Small intestine (tissue), 7 donors: ENCODE measurements around the gene IGSF9B. TPM values are rescaled to one million over a fixed set of nuclear protein-coding genes. Genes with fewer than 3 reads are reported as not detected.

Source experiments
- DNase-seq, 2 donors: peaks; one replicate each; pipeline versions ENCODE4 v3.0.0 to v3.0.0-alpha.2; 2013
- FAIRE-seq: peaks from 2 replicates; lab custom pipeline; 2012; peaks lifted over from hg19 to GRCh38; lab: Jason Lieb, UNC
- H3K27ac ChIP-seq, 3 donors: one replicate each; pipeline ENCODE4 v1.5.1; 2013; ENCODE audit warnings: low read length in 2 of 3, mild to moderate bottlenecking in 2 of 3, control low read depth in 1 of 3, inconsistent platforms in 1 of 3, low read depth in 1 of 3, moderate library complexity in 1 of 3
- H3K27me3 ChIP-seq, 3 donors: one replicate each; pipeline ENCODE4 v1.6.1; 2013; ENCODE audit warnings: low read length in 3 of 3, inconsistent platforms in 1 of 3; ENCODE audit not compliant: control insufficient read depth in 3 of 3, insufficient read depth in 3 of 3
- H3K36me3 ChIP-seq, 3 donors: one replicate each; pipeline ENCODE4 v1.6.1; 2013; ENCODE audit warnings: low read length in 3 of 3, inconsistent platforms in 1 of 3, low read depth in 1 of 3, mild to moderate bottlenecking in 1 of 3, moderate library complexity in 1 of 3; ENCODE audit not compliant: control insufficient read depth in 3 of 3, insufficient read depth in 2 of 3
- H3K4me1 ChIP-seq, 3 donors: one replicate each; pipeline ENCODE4 v1.6.1; 2013; ENCODE audit warnings: low read length in 2 of 3, inconsistent platforms in 1 of 3, low read depth in 1 of 3, mild to moderate bottlenecking in 1 of 3, moderate library complexity in 1 of 3; ENCODE audit not compliant: control insufficient read depth in 3 of 3, insufficient read depth in 2 of 3
- H3K4me3 ChIP-seq, 3 donors: one replicate each; pipeline ENCODE4 v1.5.1; 2013; ENCODE audit warnings: low read length in 3 of 3, control low read depth in 1 of 3, inconsistent platforms in 1 of 3, low read depth in 1 of 3, mild to moderate bottlenecking in 1 of 3, moderate library complexity in 1 of 3
- H3K9me3 ChIP-seq, 2 donors: one replicate each; pipeline ENCODE4 v1.6.1; 2013; ENCODE audit warnings: low read depth in 1 of 2, low read length in 1 of 2; ENCODE audit not compliant: control insufficient read depth in 2 of 2, insufficient read depth in 1 of 2
- WGBS, 3 donors: extraction: QIAGEN DNeasy Blood & Tissue Kit; methylation state at CpG; one replicate each; pipeline ENCODE4 v1.1.7; 2013; 5-methylcytosine and 5-hydroxymethylcytosine counted together
- polyA plus RNA-seq, 4 donors: library from polyadenylated mRNA; stranded (reverse) in 3 of 4; unstranded in 1 of 4; fragments of 200-250 nt in 3 of 4; fragments of 120-200 nt in 1 of 4; gene quantifications; one replicate each; pipeline versions ENCODE4 v1.2.1 to v1.2.3, GENCODE V29; 2013
- donor health status: healthy with polysubstance abuse.
- donor health status: control.
- donor health status: control.
- donor health status: Bipolar disorder and iron deficiency.
- donor health status: healthy.

Gene IGSF9B
- polyA plus RNA-seq, 4 donors: 1.4 to 2.3 (median 2.1) TPM; not detected in 1

GRCh38 chr11:133905677-133906156 lies 51.1 kb downstream of the IGSF9B start:
- 83 to 86% (median 84%) methylated on average over 13 of the region's 13 CpGs for WGBS, 3 donors
- Histone ChIP-seq H3K4me3 (no peak overlapping the region), H3K9me3 (no peaks in the 10 kb centered on the region), H3K27me3 (no peaks in the 10 kb centered on the region), H3K36me3 (peaks cover 0 to 2% (median 0%) of the 10 kb centered on the region in 3 donors), H3K27ac (no peak overlapping the region), H3K4me1 (no peaks in the 10 kb centered on the region)
- FAIRE-seq (no peak), DNase-seq (no peak)

- H3K36me3 ChIP-seq: peaks cover 0 to 2% (median 0%) of the 10 kb centered on the region in 3 donors
- no peak overlapping the region for H3K27ac ChIP-seq
- H3K27me3 ChIP-seq: no peaks in the 10 kb centered on the region
- WGBS, 3 donors: 71 to 86% (median 77%) methylated on average over 6 of the region's 6 CpGs
- no peak overlapping the region for H3K4me3 ChIP-seq
- FAIRE-seq: no peak
- no peaks in the 10 kb centered on the region for H3K9me3 ChIP-seq
- DNase-seq: no peak
- no peaks in the 10 kb centered on the region for H3K4me1 ChIP-seq
Measured at GRCh38 chr11:133904818-133905515, 51.8 kb downstream of the IGSF9B start.

GRCh38 chr11:133903875-133904817 lies 52.6 kb downstream of the IGSF9B start:
- 74 to 88% (median 82%) methylated on average over 8 of the region's 8 CpGs for WGBS, 3 donors
- no peak for DNase-seq
- no peak overlapping the region for H3K27ac ChIP-seq
- no peaks in the 10 kb centered on the region for H3K27me3 ChIP-seq
- H3K4me3 ChIP-seq: no peak overlapping the region
- H3K36me3 ChIP-seq: peaks cover 0 to 2% (median 0%) of the 10 kb centered on the region in 3 donors
- H3K4me1 ChIP-seq: no peaks in the 10 kb centered on the region
- no peaks in the 10 kb centered on the region for H3K9me3 ChIP-seq
- no peak for FAIRE-seq

DNA sequence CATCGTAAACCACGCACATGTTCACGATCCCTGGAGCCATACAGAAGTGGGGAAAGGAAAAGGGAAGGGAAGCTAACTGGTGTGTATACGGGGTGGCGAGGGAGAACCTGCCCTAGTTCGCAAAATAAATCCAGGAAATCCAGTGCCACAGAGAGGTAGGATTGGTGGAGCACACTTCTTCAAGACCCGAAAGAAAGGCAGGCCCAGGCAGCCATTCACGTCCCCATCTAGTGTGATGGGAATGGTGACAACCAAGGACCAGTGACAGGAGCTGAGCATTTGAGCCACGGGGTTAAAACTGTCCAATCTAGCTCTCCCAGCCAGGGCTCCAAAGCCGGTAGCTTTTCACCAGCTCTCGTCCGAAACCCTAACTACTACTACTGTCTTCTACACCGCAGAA lies 53.7 kb downstream of the IGSF9B start:
- no peak for FAIRE-seq
- no peaks in the 10 kb centered on the region for H3K9me3 ChIP-seq
- 91 to 94% (median 93%) methylated on average over 13 of the region's 13 CpGs for WGBS, 3 donors
- no peak for DNase-seq
- H3K36me3 ChIP-seq: peaks cover 0 to 2% (median 0%) of the 10 kb centered on the region in 3 donors
- H3K4me1 ChIP-seq: no peaks in the 10 kb centered on the region
- no peak overlapping the region for H3K4me3 ChIP-seq
- H3K27me3 ChIP-seq: no peaks in the 10 kb centered on the region
- no peak overlapping the region for H3K27ac ChIP-seq

- FAIRE-seq: no peak
- H3K4me3 ChIP-seq: no peak overlapping the region
- no peaks in the 10 kb centered on the region for H3K4me1 ChIP-seq
- no peak for DNase-seq
- no peaks in the 10 kb centered on the region for H3K36me3 ChIP-seq
- WGBS, 3 donors: 89 to 95% (median 91%) methylated on average over 4 of the region's 4 CpGs
- no peak overlapping the region for H3K27ac ChIP-seq
- no peaks in the 10 kb centered on the region for H3K9me3 ChIP-seq
- H3K27me3 ChIP-seq: no peaks in the 10 kb centered on the region
Measured at GRCh38 chr11:133902506-133902905, 54.3 kb downstream of the IGSF9B start.

- DNase-seq (no peak), FAIRE-seq (no peak)
- Histone ChIP-seq H3K27ac (no peak overlapping the region), H3K36me3 (no peaks in the 10 kb centered on the region), H3K27me3 (no peaks in the 10 kb centered on the region), H3K4me3 (no peak overlapping the region), H3K9me3 (no peaks in the 10 kb centered on the region), H3K4me1 (no peaks in the 10 kb centered on the region)
- WGBS, 3 donors: 94 to 97% (median 96%) methylated on average over 3 of the region's 3 CpGs
Measured at GRCh38 chr11:133901999-133902398, 54.8 kb downstream of the IGSF9B start.

GRCh38 chr11:133901316-133901715 lies 55.5 kb downstream of the IGSF9B start:
- Histone ChIP-seq H3K36me3 (no peaks in the 10 kb centered on the region), H3K27me3 (no peaks in the 10 kb centered on the region), H3K4me1 (no peaks in the 10 kb centered on the region), H3K27ac (no peak overlapping the region), H3K4me3 (no peak overlapping the region), H3K9me3 (no peaks in the 10 kb centered on the region)
- WGBS, 3 donors: 87 to 91% (median 89%) methylated on average over 7 of the region's 7 CpGs
- DNase-seq: no peak
- no peak for FAIRE-seq
